CD4-positive, alpha-beta T cell treated with Interleukin-10 for 1 hour (primary cell): Measurements from ENCODE around the gene IL15.
"Not testable (repeated sequence)": the region's sequence is repeated elsewhere in the genome, so short reads cannot be mapped to it uniquely, and the experiment has no call there.

ENCODE experiments used
- DNase-seq: peaks from one replicate; pipeline ENCODE4 v3.0.0-alpha.2; 2020

IL15 gene, protein sequence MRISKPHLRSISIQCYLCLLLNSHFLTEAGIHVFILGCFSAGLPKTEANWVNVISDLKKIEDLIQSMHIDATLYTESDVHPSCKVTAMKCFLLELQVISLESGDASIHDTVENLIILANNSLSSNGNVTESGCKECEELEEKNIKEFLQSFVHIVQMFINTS

GRCh38 chr4:141636082-141636770 is at the start of gene IL15:
TSS of gene IL15 (plus strand) at chr4:141636583. CDS start at chr4:141719465, 82,882 bp downstream.
- peak; percentile 77 for DNase-seq

DNA sequence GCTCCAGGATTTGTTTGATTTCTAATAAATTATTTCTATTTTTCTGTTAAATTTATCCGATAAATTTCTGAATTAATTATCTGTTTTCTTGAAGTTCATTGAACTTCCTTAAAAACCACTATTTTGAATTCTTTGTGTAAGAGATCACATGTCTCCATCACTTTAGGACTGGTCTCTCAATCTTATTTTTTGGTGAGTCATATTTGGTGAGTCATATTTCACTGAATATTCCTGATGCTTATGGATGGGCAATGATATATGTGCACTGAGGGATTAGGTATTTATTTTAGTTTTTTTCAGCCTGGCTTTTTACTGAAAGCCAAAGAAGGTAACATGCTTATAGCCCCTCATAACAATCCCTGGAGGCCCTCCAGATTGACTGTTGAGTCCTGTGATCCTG is 48.5 kb upstream of the IL15 start:
- no peak for DNase-seq

DNA sequence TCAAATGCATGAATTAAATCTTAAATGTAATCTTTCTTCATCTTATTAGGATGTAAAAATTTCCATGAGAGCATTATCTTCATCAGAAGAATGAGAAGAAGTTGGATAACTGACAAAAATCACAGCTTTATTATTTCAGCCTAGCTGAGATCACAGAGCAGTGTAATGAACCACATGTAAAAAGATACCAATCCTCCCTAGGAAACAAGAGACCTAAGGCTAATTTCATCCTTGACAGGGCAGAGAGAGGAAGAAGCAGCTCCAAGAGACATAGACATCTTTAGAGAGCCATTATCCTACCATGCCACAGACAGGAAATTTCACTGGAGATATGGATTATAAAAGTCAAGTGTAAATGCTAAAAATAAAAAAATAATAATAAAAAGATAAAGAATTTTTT is 40.9 kb upstream of the IL15 start:
- DNase-seq, result no peak

GRCh38 chr4:141599853-141600252 is 36.5 kb upstream of the IL15 start:
- DNase-seq, result no peak

DNA sequence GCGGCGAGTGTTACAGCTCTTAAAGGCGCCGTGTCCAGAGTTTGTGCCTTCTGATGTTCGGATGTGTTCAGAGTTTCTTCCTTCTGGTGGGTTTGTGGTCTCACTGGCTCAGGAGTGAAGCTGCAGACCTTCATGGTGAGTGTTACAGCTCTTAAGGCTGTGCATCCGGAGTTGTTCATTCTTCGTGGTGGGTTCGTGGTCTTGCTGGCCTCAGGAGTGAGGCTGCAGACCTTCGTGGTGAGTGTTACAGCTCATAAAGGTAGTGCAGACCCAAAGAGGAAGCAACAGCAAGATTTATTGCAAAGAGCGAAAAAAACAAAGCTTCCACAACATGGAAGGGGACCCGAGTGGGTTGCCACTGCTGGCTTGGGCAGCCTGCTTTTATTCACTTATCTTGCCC is 31.7 kb upstream of the IL15 start:
- not testable (repeated sequence) for DNase-seq

GRCh38 chr4:141605425-141605856 is 30.9 kb upstream of the IL15 start:
- DNase-seq, result no peak

DNA sequence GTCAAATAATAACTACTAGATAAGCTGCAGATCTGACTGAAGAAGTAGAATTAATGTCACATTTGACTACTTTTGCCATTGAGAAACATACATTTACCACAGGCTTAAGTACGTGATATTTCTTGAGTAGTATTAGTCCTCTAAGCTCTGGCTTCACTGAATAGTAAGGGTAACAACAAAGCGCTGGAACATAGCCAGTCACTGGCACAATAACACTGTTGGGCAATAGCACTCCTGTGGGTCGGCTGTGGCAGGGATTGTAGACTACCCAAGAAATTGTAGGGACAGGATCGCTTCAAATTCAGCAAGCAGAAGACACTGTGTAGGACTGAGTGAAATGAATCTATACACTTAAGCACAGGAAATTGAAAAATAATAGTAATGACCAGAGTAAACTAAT is 27.1 kb upstream of the IL15 start:
- DNase-seq, result no peak

DNA sequence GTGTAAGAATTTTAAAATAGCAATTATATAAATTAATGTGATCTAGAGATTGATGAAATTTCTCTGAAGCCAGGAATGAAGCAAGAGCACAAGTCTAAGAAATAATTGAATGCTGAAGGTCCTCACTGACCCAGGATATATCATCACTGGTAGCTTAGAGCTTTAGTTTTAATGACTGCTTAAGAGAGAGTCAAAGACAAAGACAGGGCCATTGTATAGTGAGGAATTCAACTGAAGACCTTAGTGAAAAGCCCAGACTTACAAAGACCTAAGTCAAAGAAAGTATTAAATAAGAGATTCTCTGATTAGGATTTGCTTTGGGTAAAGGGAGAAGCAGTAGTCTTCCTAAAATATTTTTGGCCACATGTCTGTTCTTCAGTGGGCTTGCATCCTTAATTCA is 26.0 kb upstream of the IL15 start:
- no peak for DNase-seq

DNA sequence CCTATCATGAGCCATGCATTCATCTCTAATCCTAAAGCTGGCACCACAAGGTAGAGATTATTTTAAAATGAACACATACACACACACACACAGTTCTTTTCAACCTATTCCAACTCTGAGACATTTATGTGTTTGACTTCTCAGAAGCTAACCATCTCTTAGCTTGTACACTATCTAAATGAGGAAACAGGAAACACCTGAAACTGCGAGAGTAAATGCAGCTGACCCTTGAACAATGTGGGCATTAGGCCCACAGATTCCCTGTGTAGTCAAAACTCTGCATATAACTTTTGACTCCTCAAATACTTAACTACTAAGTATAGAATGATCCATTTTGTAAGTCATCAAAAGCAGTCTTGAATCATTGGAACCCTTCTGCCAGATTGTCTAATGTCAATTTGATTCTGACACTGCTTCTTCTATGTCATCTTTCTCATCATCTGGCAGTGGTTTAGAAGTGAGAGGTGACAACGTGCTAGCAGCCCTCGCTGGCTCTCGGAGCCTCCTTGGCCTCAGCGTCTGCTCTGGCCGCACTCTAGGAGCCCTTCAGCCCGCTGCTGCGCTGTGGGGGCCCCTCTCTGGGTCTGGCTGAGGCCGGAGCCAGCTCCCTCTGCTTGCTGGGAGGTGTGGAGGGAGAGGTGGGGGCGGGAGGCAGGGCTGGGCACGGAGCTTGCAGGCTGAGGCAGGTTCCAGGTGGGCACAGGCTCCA is 21.4 kb upstream of the IL15 start:
- no peak for DNase-seq

DNA sequence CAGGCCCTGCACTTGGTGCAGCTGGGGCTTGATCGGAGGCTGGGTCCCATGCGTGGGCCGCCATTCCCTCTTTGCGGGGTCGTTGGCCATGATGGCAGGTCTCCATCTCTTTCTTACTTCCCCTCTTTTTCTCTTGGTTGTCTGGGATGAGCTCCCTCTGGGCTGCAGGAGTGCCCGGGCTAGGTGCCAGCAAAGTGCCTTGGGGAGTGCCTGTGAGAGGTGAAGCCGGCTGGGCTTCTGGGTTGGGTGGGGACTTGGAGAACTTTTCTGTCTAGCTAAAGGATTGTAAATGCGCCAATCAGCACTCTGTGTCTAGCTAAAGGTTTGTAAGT is 20.8 kb upstream of the IL15 start:
- DNase-seq, result not testable (repeated sequence)

GRCh38 chr4:141620715-141621114 is 15.7 kb upstream of the IL15 start:
- DNase-seq, result no peak

DNA sequence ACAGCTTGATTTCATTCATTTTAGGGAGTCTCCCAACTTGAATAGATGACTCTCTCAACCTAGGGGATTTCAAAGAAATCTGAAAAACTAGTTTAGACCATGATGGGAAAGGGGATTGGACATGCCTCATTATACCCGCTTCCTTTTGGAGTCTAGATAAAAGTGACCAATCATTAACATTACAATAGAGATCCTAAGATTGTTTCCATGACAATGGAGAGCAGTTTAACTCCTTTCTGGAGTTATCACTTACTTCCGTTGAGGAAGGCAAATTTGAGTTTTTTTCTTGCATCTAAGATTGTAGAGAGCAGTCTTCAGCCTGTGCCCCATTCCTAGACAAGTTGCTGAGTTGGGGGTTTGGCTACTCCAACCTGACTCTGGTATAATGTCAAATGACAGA is 11.4 kb upstream of the IL15 start:
- DNase-seq, result no peak

- no peak for DNase-seq
Measured at GRCh38 chr4:141630854-141631253, 5.5 kb upstream of the IL15 start.

GRCh38 chr4:141635736-141636081 is 674 bp upstream of the IL15 start:
- peak; percentile 16 for DNase-seq

DNA sequence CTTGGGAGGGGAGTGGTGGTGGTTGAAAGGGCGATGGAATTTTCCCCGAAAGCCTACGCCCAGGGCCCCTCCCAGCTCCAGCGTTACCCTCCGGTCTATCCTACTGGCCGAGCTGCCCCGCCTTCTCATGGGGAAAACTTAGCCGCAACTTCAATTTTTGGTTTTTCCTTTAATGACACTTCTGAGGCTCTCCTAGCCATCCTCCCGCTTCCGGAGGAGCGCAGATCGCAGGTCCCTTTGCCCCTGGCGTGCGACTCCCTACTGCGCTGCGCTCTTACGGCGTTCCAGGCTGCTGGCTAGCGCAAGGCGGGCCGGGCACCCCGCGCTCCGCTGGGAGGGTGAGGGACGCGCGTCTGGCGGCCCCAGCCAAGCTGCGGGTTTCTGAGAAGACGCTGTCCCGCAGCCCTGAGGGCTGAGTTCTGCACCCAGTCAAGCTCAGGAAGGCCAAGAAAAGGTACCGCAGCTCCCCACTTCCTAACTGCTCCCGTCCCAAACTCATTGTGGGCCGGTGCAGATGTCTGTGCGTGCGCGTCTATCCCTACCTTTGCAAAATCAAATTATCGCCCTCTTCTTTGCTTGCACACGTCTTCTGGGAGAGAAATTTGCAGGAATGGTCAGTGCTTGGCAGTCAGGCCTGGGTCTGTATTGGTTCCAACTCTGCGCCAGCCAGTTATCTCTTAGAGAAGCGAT is 533 bp downstream of the IL15 start:
- peak; percentile 30 for DNase-seq

DNA sequence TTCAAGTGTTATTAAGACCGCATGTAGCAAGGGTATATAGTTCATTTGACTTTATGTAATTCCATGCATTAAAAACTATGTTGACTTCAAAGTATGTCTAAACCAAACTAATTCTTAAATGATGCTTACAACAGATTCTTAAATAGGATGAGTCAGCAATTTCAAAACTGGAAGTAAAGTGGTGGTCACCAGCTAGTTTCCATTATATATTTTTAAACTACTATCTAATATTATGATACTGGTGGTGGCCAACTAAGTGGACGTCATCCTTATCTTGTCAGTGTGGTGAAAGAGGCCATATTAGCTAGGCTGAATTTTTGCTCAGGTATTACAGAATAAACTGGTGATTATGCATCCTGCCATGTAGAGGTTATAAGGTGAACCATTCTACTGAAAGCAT is 1.2 kb downstream of the IL15 start:
- no peak for DNase-seq

GRCh38 chr4:141638230-141638629 is 1.8 kb downstream of the IL15 start:
- DNase-seq, result no peak

- no peak for DNase-seq
Measured at GRCh38 chr4:141640696-141641095, 4.3 kb downstream of the IL15 start.

GRCh38 chr4:141642063-141642462 is 5.7 kb downstream of the IL15 start:
- no peak for DNase-seq

- DNase-seq, result no peak
Measured at GRCh38 chr4:141642711-141643110, 6.3 kb downstream of the IL15 start.

DNA sequence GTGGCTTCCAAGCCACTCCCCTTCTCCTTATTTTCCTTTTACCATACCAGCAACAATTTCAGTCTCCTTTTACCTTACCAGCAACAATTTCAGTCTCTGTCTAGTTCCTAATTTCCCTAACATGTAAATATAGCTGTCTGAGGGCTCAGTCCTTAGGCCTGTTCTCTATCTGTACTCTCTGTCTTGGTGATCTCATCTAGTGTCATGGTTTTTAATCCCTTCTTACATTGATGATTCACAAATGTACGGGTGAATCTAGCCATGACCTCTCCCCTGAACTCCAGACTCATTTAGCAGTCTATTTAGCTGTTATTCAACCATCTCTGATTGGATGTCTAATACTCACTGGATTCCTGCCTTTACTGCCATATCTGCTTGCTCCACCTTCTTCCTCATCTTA is 7.2 kb downstream of the IL15 start:
- DNase-seq, result no peak

DNA sequence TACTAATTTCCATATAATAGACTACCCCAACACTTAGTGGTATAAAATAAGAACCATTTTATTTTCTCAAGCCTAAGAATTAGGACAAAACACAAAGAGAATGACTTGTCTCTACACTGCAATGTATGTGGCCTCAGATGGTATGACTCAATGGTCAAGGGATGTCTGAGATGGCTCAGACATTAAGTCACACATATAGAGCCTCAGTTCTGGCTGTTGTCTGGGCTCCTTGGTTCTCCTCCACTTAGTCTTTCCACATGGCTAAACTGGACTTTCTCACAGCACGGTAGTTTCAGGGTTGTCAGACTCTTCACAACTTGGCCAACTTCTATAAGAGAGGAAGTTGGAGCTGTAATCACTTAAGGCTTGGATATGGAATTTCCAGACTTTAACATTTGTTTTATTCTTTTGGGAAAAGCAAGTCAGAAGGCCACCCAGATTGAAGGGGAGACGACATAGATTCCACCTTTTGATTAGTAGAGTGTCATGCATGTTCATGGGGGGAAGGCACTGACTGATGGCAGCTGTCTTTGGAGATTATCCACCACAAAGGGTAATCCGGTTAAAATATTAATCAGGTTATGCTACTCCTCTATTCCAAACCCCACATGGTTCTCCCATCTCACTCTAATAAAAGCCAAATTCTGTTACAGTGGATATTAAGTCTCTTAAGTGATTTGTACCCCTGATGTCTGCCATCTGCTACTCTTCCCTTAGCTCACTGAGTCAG is 9.4 kb downstream of the IL15 start:
- DNase-seq, result no peak

GRCh38 chr4:141646969-141647368 is 10.6 kb downstream of the IL15 start:
- no peak for DNase-seq
